Endothelial cell of umbilical vein (primary cell): ENCODE measurements around the gene FGF12. TPM values are rescaled to one million over a fixed set of nuclear protein-coding genes. Genes with fewer than 3 reads are reported as not detected.

Source experiments
- BruUV-seq: library from RNA; stranded (reverse); fragments of 400-500 nt; replicated peaks from 2 replicates; lab custom pipeline; 2021; lab: Mats Ljungman, UMichigan
- CTCF ChIA-PET: fragments of 300-600, 350-600 bp; sonication (Branson Sonifier 250); formaldehyde crosslinking; loops from one replicate; lab custom pipeline; 2021; ENCODE audit warnings: antibody characterized with exemption, inconsistent platforms; lab: Charles Lee
- POLR2A ChIA-PET: fragments of 300-600, 350-600 bp; sonication (Branson Sonifier 250); formaldehyde crosslinking; loops from one replicate; lab custom pipeline; 2021; ENCODE audit warnings: antibody characterized with exemption, inconsistent platforms; lab: Charles Lee
- DNase-seq: peaks from one replicate; pipeline ENCODE4 v3.0.0-alpha.2; 2011; ENCODE audit warnings: low read depth, low spot score
- FAIRE-seq: peaks from 2 replicates; lab custom pipeline; 2011; peaks lifted over from hg19 to GRCh38; lab: Jason Lieb, UNC
- H2AFZ ChIP-seq: 2 replicates; pipeline ENCODE4 v1.6.0; 2012; ENCODE audit warnings: low read depth, low read length, control low read depth, inconsistent platforms
- H3K27ac ChIP-seq: 2 replicates; pipeline ENCODE4 v1.5.1; 2011; ENCODE audit warnings: low read depth, mild to moderate bottlenecking, control low read depth, low read length, moderate library complexity; ENCODE audit not compliant: insufficient read depth
- H3K27me3 ChIP-seq, 2 experiments: 2 replicates each; pipeline versions ENCODE4 v1.6.0 to v1.6.1; 2011; ENCODE audit warnings: low read length in 2 of 2, mixed read lengths in 1 of 2; ENCODE audit not compliant: control insufficient read depth in 2 of 2, insufficient read depth in 2 of 2
- H3K36me3 ChIP-seq, 2 experiments: 2 replicates in 1 of 2; 3 replicates in 1 of 2; pipeline ENCODE4 v1.5.1; 2011; ENCODE audit warnings: low read length in 2 of 2, mild to moderate bottlenecking in 1 of 2, moderate library complexity in 1 of 2; ENCODE audit not compliant: control insufficient read depth in 2 of 2, insufficient read depth in 2 of 2; ENCODE audit errors: extremely low read depth in 1 of 2
- H3K4me1 ChIP-seq: 3 replicates; pipeline ENCODE4 v1.5.1; 2011; ENCODE audit warnings: mild to moderate bottlenecking, low read length; ENCODE audit not compliant: control insufficient read depth, insufficient read depth; ENCODE audit errors: extremely low read depth
- H3K4me2 ChIP-seq: 2 replicates; pipeline ENCODE4 v1.6.1; 2011; ENCODE audit warnings: low read length, control low read depth, mixed read lengths; ENCODE audit not compliant: insufficient read depth
- H3K4me3 ChIP-seq, 3 experiments: fragments of 200-600 bp in 1 of 3; sonication (generic), shearing (Covaris generic) in 1 of 3; replicated peaks in 1 of 3; 2 replicates each; pipeline ENCODE4 v1.5.1; 2011 to 2016; ENCODE audit warnings: control low read depth in 3 of 3, low read length in 3 of 3, mild to moderate bottlenecking in 2 of 3, inconsistent platforms in 1 of 3, low read depth in 1 of 3, moderate library complexity in 1 of 3; ENCODE audit not compliant: insufficient read depth in 1 of 3
- H3K79me2 ChIP-seq: 2 replicates; pipeline ENCODE4 v1.6.0; 2012; ENCODE audit warnings: low read length, inconsistent platforms; ENCODE audit not compliant: control insufficient read depth, insufficient read depth
- H3K9ac ChIP-seq: replicated peaks from 2 replicates; pipeline ENCODE3; 2011; ENCODE audit warnings: low read length, control low read depth; ENCODE audit not compliant: insufficient read depth; ENCODE audit errors: extremely low read depth
- H3K9me1 ChIP-seq: replicated peaks from 3 replicates; pipeline ENCODE4 v1.6.0; 2011; ENCODE audit warnings: mild to moderate bottlenecking, low read length; ENCODE audit not compliant: control insufficient read depth, insufficient read depth; ENCODE audit errors: extremely low read depth
- H3K9me3 ChIP-seq: replicated peaks from 2 replicates; pipeline ENCODE4 v1.5.1; 2012; ENCODE audit warnings: low read length, inconsistent platforms; ENCODE audit not compliant: control insufficient read depth, insufficient read depth
- H4K20me1 ChIP-seq: replicated peaks from 2 replicates; pipeline ENCODE3; 2011; ENCODE audit warnings: mild to moderate bottlenecking, low read length; ENCODE audit not compliant: control insufficient read depth, insufficient read depth; ENCODE audit errors: extremely low read depth
- CTCF ChIP-seq, 2 donors: IDR thresholded peaks; 1 replicate in 1 of 2; 2 replicates in 1 of 2; pipeline ENCODE4 v1.5.1; 2011; ENCODE audit warnings: low read length in 2 of 2, mild to moderate bottlenecking in 2 of 2, moderate library complexity in 2 of 2, control low read depth in 1 of 2, inconsistent platforms in 1 of 2, low read depth in 1 of 2; ENCODE audit not compliant: insufficient read depth in 1 of 2; ENCODE audit errors: extremely low read depth in 1 of 2
- EZH2 ChIP-seq: IDR thresholded peaks from 2 replicates; pipeline ENCODE4 v1.6.1; 2012; ENCODE audit warnings: borderline replicate concordance, low read depth, mild to moderate bottlenecking, moderate library complexity, low read length, inconsistent platforms; ENCODE audit not compliant: severe bottlenecking
- FOS ChIP-seq: IDR thresholded peaks from 2 replicates; pipeline ENCODE4 v1.6.1; 2011; ENCODE audit warnings: mild to moderate bottlenecking, low read length, moderate library complexity, borderline replicate concordance; ENCODE audit not compliant: insufficient read depth
- GATA2 ChIP-seq: IDR thresholded peaks from 2 replicates; pipeline ENCODE4 v1.7.0; 2011; ENCODE audit warnings: low read depth, mild to moderate bottlenecking, moderate library complexity, mixed read lengths, low read length; ENCODE audit not compliant: insufficient read length, insufficient read depth
- JUN ChIP-seq: IDR thresholded peaks from 2 replicates; pipeline ENCODE4 v1.6.1; 2011; ENCODE audit warnings: borderline replicate concordance, low read depth; ENCODE audit not compliant: insufficient read length, insufficient read depth
- MAX ChIP-seq: IDR thresholded peaks from 2 replicates; pipeline ENCODE4 v1.6.1; 2011; ENCODE audit not compliant: insufficient read depth, insufficient read length
- MYC ChIP-seq: IDR thresholded peaks from one replicate; pipeline ENCODE4 v1.6.1; 2011; ENCODE audit warnings: mild to moderate bottlenecking, low read depth, low read length
- POLR2A ChIP-seq: IDR thresholded peaks from 2 replicates; pipeline ENCODE4 v1.6.1; 2012; ENCODE audit warnings: low read depth, mild to moderate bottlenecking, control low read depth, low read length
- POLR2AphosphoS5 ChIP-seq: IDR thresholded peaks from 2 replicates; pipeline ENCODE4 v1.6.1; 2012; ENCODE audit warnings: low read depth, mild to moderate bottlenecking, control low read depth, low read length, moderate library complexity; ENCODE audit not compliant: insufficient read depth
- dilution Hi-C: fragments of 300-500 bp; cut with MboI; formaldehyde crosslinking; loops from one replicate; pipeline ENCODE4 v1.15.0; 2019; ENCODE audit warnings: low sequenced_read_pairs; ENCODE audit not compliant: extremely low pct_ligation_motif_present
- intact Hi-C: fragments of 100-400 bp; cut with micrococcal nuclease; formaldehyde crosslinking; loops from one replicate; pipeline ENCODE4 v1.10.0; 2022
- polyA plus RNA-seq, 4 experiments: library from polyadenylated mRNA; depleted of rRNA in 3 of 4; stranded (reverse) in 3 of 4; unstranded in 1 of 4; fragments of >200 nt; gene quantifications; 2 replicates each; pipeline versions ENCODE4 v1.2.1 to v1.2.3, GENCODE V29; 2011 to 2012; ENCODE audit warnings: missing spikeins in 1 of 4
- total RNA-seq: library from RNA; stranded (reverse); gene quantifications from 2 replicates; pipeline ENCODE4 v1.2.3, GENCODE V29; 2021

The FGF12 gene
- total and polyA plus RNA-seq, 2 donors (not counting 3 experiments of a cell fraction or from before 2014, with no cell fraction given): 0.72 to 2.5 TPM

- no peak overlapping the region for H3K27ac ChIP-seq
- no peaks in the 10 kb centered on the region for H3K79me2 ChIP-seq
- ChIA-PET POLR2A (no interaction called here), CTCF (no interaction called here)
- TF ChIP-seq POLR2AphosphoS5 (no peak), JUN (no peak), MAX (no peak), EZH2 (no peak), MYC (no peak), GATA2 (no peak), CTCF (IDR thresholded peaks at IDR 0.05; ENCODE audit: extremely low read depth in 1 of 2, insufficient read depth in 1 of 2, low read depth in 1 of 2, low read length in 2 of 2) (no peak), FOS (no peak), POLR2A (no peak)
- intact Hi-C loops: no loop called here
- H3K9ac ChIP-seq: no peak overlapping the region
- no peak for FAIRE-seq
- no peaks in the 10 kb centered on the region for H3K9me3 ChIP-seq
- no peak overlapping the region for H2AFZ ChIP-seq
- H3K4me1 ChIP-seq: no peaks in the 10 kb centered on the region
- no TSS peak for BruUV-seq
- H3K9me1 ChIP-seq: no peaks in the 10 kb centered on the region
- H4K20me1 ChIP-seq: no peaks in the 10 kb centered on the region
- no peak overlapping the region for H3K4me2 ChIP-seq
- H3K27me3 ChIP-seq: no peaks in the 10 kb centered on the region
- no peak for DNase-seq
- H3K4me3 ChIP-seq: no peak overlapping the region
- dilution Hi-C loops: no loop called here
- H3K36me3 ChIP-seq: no peaks in the 10 kb centered on the region
These were observed 447.7 kb downstream of the FGF12 start for GRCh38 chr3:192279664-192280063.
